PC-9 (cell line): ENCODE data around the gene EVL. TPM values are rescaled to one million over a fixed set of nuclear protein-coding genes. Genes with fewer than 3 reads are reported as not detected.

Experiments used
- BruUV-seq: library from RNA; stranded (reverse); fragments of 400-500 nt; replicated peaks from 2 replicates; lab custom pipeline; 2021; lab: Mats Ljungman, UMichigan
- CTCF ChIA-PET: fragments of 300-600 bp; sonication (Branson Sonifier 250); formaldehyde crosslinking; loops from one replicate; lab custom pipeline; 2022; ENCODE audit warnings: antibody characterized with exemption; lab: Charles Lee
- POLR2A ChIA-PET: fragments of 300-600 bp; sonication (Branson Sonifier 250); formaldehyde crosslinking; loops from one replicate; lab custom pipeline; 2022; ENCODE audit warnings: antibody characterized with exemption; ENCODE audit not compliant: unreplicated experiment; lab: Charles Lee
- DNase-seq, 2 experiments: peaks; one replicate each; pipeline versions ENCODE4 v3.0.0 to v3.0.0-alpha.2; 2015 to 2022; ENCODE audit warnings: mixed read lengths in 1 of 2
- H2AFZ ChIP-seq: fragments of 200-600 bp; sonication (generic); 2 replicates; pipeline ENCODE4 v1.8.1; 2017; ENCODE audit warnings: antibody characterized with exemption
- H3F3A ChIP-seq: fragments of 200-600 bp; sonication (generic); 2 replicates; pipeline ENCODE4 v1.8.1; 2017; ENCODE audit warnings: antibody characterized with exemption, mild to moderate bottlenecking, low read depth; ENCODE audit not compliant: insufficient read depth
- H3K27ac ChIP-seq: fragments of 200-600 bp; sonication (generic); 2 replicates; pipeline ENCODE4 v1.6.1; 2016; ENCODE audit warnings: mixed run types
- H3K27me3 ChIP-seq: fragments of 200-600 bp; sonication (generic); 2 replicates; pipeline ENCODE4 v1.6.1; 2016; ENCODE audit warnings: low read depth, mixed run types; ENCODE audit not compliant: insufficient read depth
- H3K36me3 ChIP-seq: fragments of 200-600 bp; sonication (generic); 2 replicates; pipeline ENCODE4 v1.6.1; 2016; ENCODE audit warnings: low read depth, mixed run types
- H3K4me1 ChIP-seq: fragments of 200-600 bp; sonication (generic); replicated peaks from 2 replicates; pipeline ENCODE4 v1.6.1; 2016; ENCODE audit warnings: mixed run types; ENCODE audit not compliant: insufficient read depth
- H3K4me2 ChIP-seq: fragments of 200-600 bp; sonication (generic); 2 replicates; pipeline ENCODE4 v1.6.1; 2017; ENCODE audit warnings: mixed run types
- H3K4me3 ChIP-seq: fragments of 200-600 bp; sonication (generic); 2 replicates; pipeline ENCODE4 v1.6.1; 2016; ENCODE audit warnings: mixed run types
- H3K79me2 ChIP-seq: fragments of 200-600 bp; sonication (generic); 2 replicates; pipeline ENCODE4 v1.6.1; 2017; ENCODE audit warnings: low read depth, mixed run types
- H3K9me2 ChIP-seq: fragments of 200-600 bp; sonication (generic); 2 replicates; pipeline ENCODE4 v1.8.1; 2017; ENCODE audit warnings: mild to moderate bottlenecking; ENCODE audit not compliant: insufficient read depth
- H3K9me3 ChIP-seq: fragments of 200-600 bp; sonication (generic); 2 replicates; pipeline ENCODE4 v1.8.1; 2016; ENCODE audit warnings: low read depth; ENCODE audit not compliant: insufficient read depth
- H4K20me1 ChIP-seq: fragments of 200-600 bp; sonication (generic); 2 replicates; pipeline ENCODE4 v1.8.1; 2017; ENCODE audit not compliant: insufficient read depth
- CTCF ChIP-seq: fragments of 200-600 bp; sonication (generic); conservative IDR thresholded peaks from 2 replicates; pipeline ENCODE4 v1.6.1; 2017; ENCODE audit warnings: mixed run types, antibody characterized with exemption, mild to moderate bottlenecking, moderate library complexity
- EZH2 ChIP-seq: fragments of 200-600 bp; sonication (generic); IDR thresholded peaks from 2 replicates; pipeline ENCODE4 v1.8.0; 2017; ENCODE audit warnings: antibody characterized with exemption, low read depth
- intact Hi-C: fragments of 100-400 bp; cut with micrococcal nuclease; formaldehyde crosslinking; loops from one replicate; pipeline ENCODE4 v1.10.0; 2022; ENCODE audit not compliant: unreplicated experiment
- total RNA-seq: library from RNA; stranded (reverse); gene quantifications from 2 replicates; pipeline ENCODE4 v1.2.3, GENCODE V29; 2021

The EVL gene
- total RNA-seq, 1 experiment from 2014 or later, result 5.9 TPM

DNA sequence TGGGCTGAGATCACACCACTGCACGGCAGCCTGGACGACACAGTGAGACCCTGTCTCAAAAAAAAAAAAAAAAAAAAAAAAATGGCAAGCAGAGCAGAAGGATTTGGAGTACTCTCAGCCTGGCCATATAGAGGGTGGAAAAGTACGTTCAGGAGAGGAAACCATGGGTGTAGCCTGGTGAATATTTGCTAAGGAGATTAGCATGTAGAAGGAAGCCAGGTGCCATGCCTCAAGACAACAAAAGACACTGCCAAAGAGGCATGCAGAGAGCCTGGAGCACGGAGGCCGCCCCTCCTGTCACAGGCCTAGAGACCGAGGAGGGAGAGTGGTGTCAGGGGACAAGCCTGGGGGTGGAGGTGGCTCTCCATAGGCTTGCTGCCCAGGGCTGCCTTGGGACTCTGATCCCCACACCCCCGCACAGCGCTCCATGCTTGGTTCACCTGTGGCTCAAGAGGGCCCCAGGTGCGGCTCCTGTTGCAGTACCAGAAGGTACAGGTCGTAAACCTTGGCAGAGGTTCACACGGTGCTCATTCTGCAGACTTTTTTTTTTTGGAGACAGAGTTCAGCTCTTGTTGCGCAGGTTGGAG is 122.1 kb downstream of the EVL start:
- H2AFZ ChIP-seq, result no peak overlapping the region
- H3K27ac ChIP-seq, result no peak overlapping the region
- no peak overlapping the region for H3K4me3 ChIP-seq
- 0 out of 2 replicates have a peak, but pooled peaks cover 9% of the 10 kb centered on the region for H3F3A ChIP-seq
- TF ChIP-seq EZH2 (no peak), CTCF (no peak)
- no TSS peak for BruUV-seq
- H3K4me2 ChIP-seq, result no peak overlapping the region
- no peaks in the 10 kb centered on the region for H4K20me1 ChIP-seq
- no peaks in the 10 kb centered on the region for H3K9me3 ChIP-seq
- no peak for DNase-seq
- intact Hi-C loops, result no loop called here
- no peaks in the 10 kb centered on the region for H3K36me3 ChIP-seq
- peaks cover 10% of the 10 kb centered on the region; the same call in 1 of the 2 replicates for H3K4me1 ChIP-seq
- ChIA-PET CTCF (no interaction called here), POLR2A (no interaction called here)
- H3K79me2 ChIP-seq, result no peaks in the 10 kb centered on the region
- no peaks in the 10 kb centered on the region for H3K9me2 ChIP-seq
- H3K27me3 ChIP-seq, result no peaks in the 10 kb centered on the region

GRCh38 chr14:100188392-100189030 is 123.3 kb downstream of the EVL start:
- BruUV-seq, result no TSS peak
- H3K27ac ChIP-seq, result no peak overlapping the region
- POLR2A ChIA-PET, result no interaction called here
- no peaks in the 10 kb centered on the region for H3K9me3 ChIP-seq
- DNase-seq, result no peak
- CTCF ChIA-PET, result no interaction called here
- no peak overlapping the region for H3K4me3 ChIP-seq
- H4K20me1 ChIP-seq, result no peaks in the 10 kb centered on the region
- TF ChIP-seq CTCF (no peak), EZH2 (no peak)
- no peak overlapping the region for H3K4me2 ChIP-seq
- no peaks in the 10 kb centered on the region for H3K27me3 ChIP-seq
- peaks cover 13% of the 10 kb centered on the region; the same call in 1 of the 2 replicates for H3K4me1 ChIP-seq
- H3F3A ChIP-seq, result 0 out of 2 replicates have a peak, but pooled peaks cover 9% of the 10 kb centered on the region
- H3K79me2 ChIP-seq, result no peaks in the 10 kb centered on the region
- no peaks in the 10 kb centered on the region for H3K9me2 ChIP-seq
- no peak overlapping the region for H2AFZ ChIP-seq
- intact Hi-C loops, result no loop called here
- no peaks in the 10 kb centered on the region for H3K36me3 ChIP-seq

- H3F3A ChIP-seq, result 0 out of 2 replicates have a peak, but pooled peaks cover 9% of the 10 kb centered on the region
- H3K4me3 ChIP-seq, result no peak overlapping the region
- H3K27ac ChIP-seq, result peak overlapping the region; percentile 65
- no peaks in the 10 kb centered on the region for H3K9me3 ChIP-seq
- no peaks in the 10 kb centered on the region for H3K27me3 ChIP-seq
- no peak overlapping the region for H2AFZ ChIP-seq
- intact Hi-C loops, result no loop called here
- no TSS peak for BruUV-seq
- CTCF ChIA-PET, result no interaction called here
- DNase-seq, result peak in 1 of 2 experiments; percentile 63
- H4K20me1 ChIP-seq, result no peaks in the 10 kb centered on the region
- H3K9me2 ChIP-seq, result no peaks in the 10 kb centered on the region
- no peak for TF ChIP-seq EZH2
- TF ChIP-seq CTCF, result no peak
- H3K79me2 ChIP-seq, result no peaks in the 10 kb centered on the region
- POLR2A ChIA-PET, result no interaction called here
- H3K36me3 ChIP-seq, result no peaks in the 10 kb centered on the region
- 0 out of 2 replicates have a peak overlapping the region, but pooled peaks have one; percentile 6 for H3K4me2 ChIP-seq
- peaks cover 13% of the 10 kb centered on the region; the same call in 1 of the 2 replicates for H3K4me1 ChIP-seq
These were observed 124.9 kb downstream of the EVL start for GRCh38 chr14:100190126-100190525.
